Keratinocyte (primary cell): ENCODE measurements around the gene DDX41. TPM values are rescaled to one million over a fixed set of nuclear protein-coding genes. Genes with fewer than 3 reads are reported as not detected.

ENCODE experiments used
- DNase-seq: peaks from one replicate; pipeline ENCODE4 v3.0.0-alpha.2; 2011; ENCODE audit warnings: low read depth, missing footprints, low spot score
- FAIRE-seq: peaks from 2 replicates; lab custom pipeline; 2011; peaks lifted over from hg19 to GRCh38; lab: Jason Lieb, UNC
- H2AFZ ChIP-seq: 2 replicates; pipeline ENCODE4 v1.6.0; 2012; ENCODE audit warnings: low read length, control low read depth, inconsistent platforms; ENCODE audit not compliant: control insufficient read depth
- H3K27ac ChIP-seq: 2 replicates; pipeline ENCODE4 v1.5.1; 2011; ENCODE audit warnings: low read length; ENCODE audit not compliant: control insufficient read depth, insufficient read depth
- H3K27me3 ChIP-seq: 3 replicates; pipeline ENCODE4 v1.6.0; 2011; ENCODE audit warnings: low read length; ENCODE audit not compliant: control insufficient read depth, insufficient read depth; ENCODE audit errors: extremely low read depth
- H3K36me3 ChIP-seq, 2 experiments: 2 replicates in 1 of 2; 3 replicates in 1 of 2; pipeline ENCODE4 v1.5.1; 2011; ENCODE audit warnings: low read length in 2 of 2, mild to moderate bottlenecking in 1 of 2; ENCODE audit not compliant: control insufficient read depth in 2 of 2, insufficient read depth in 2 of 2; ENCODE audit errors: extremely low read depth in 1 of 2
- H3K4me1 ChIP-seq: 3 replicates; pipeline ENCODE4 v1.5.1; 2011; ENCODE audit warnings: low read length; ENCODE audit not compliant: control insufficient read depth, insufficient read depth; ENCODE audit errors: extremely low read depth
- H3K4me2 ChIP-seq: 3 replicates; pipeline ENCODE4 v1.6.0; 2011; ENCODE audit warnings: low read depth, low read length; ENCODE audit not compliant: control insufficient read depth, insufficient read depth; ENCODE audit errors: extremely low read depth
- H3K4me3 ChIP-seq, 3 experiments: fragments of 200-600 bp in 1 of 3; sonication (generic) in 1 of 3; 2 replicates in 2 of 3; 3 replicates in 1 of 3; pipeline ENCODE4 v1.5.1; 2011 to 2016; ENCODE audit warnings: low read length in 3 of 3, mild to moderate bottlenecking in 3 of 3, control low read depth in 2 of 3, inconsistent platforms in 1 of 3, low read depth in 1 of 3, mixed read lengths in 1 of 3, mixed run types in 1 of 3, moderate library complexity in 1 of 3; ENCODE audit not compliant: control insufficient read depth in 2 of 3, insufficient read depth in 2 of 3; ENCODE audit errors: extremely low read depth in 1 of 3
- H3K79me2 ChIP-seq: 2 replicates; pipeline ENCODE4 v1.6.0; 2012; ENCODE audit warnings: low read length; ENCODE audit not compliant: control insufficient read depth, insufficient read depth
- H3K9ac ChIP-seq: 3 replicates; pipeline ENCODE4 v1.6.0; 2011; ENCODE audit warnings: low read length; ENCODE audit not compliant: control insufficient read depth, insufficient read depth; ENCODE audit errors: extremely low read depth
- H3K9me1 ChIP-seq: 3 replicates; pipeline ENCODE4 v1.6.0; 2011; ENCODE audit warnings: low read length; ENCODE audit not compliant: control insufficient read depth, insufficient read depth; ENCODE audit errors: extremely low read depth
- H3K9me3 ChIP-seq: 2 replicates; pipeline ENCODE4 v1.5.1; 2012; ENCODE audit warnings: low read depth, low read length; ENCODE audit not compliant: control insufficient read depth
- H4K20me1 ChIP-seq: 3 replicates; pipeline ENCODE4 v1.6.0; 2011; ENCODE audit warnings: low read length; ENCODE audit not compliant: control insufficient read depth, insufficient read depth; ENCODE audit errors: extremely low read depth
- CTCF ChIP-seq, 3 experiments: IDR thresholded peaks in 1 of 3; conservative IDR thresholded peaks in 1 of 3; optimal IDR thresholded peaks in 1 of 3; 2 replicates in 2 of 3; 3 replicates in 1 of 3; pipeline versions ENCODE3 to v1.5.1; 2011; ENCODE audit warnings: low read length in 3 of 3, mild to moderate bottlenecking in 3 of 3, moderate library complexity in 2 of 3, control low read depth in 1 of 3, inconsistent platforms in 1 of 3; ENCODE audit not compliant: insufficient read depth in 2 of 3; ENCODE audit errors: extremely low read depth in 1 of 3
- EZH2 ChIP-seq: IDR thresholded peaks from one replicate; pipeline ENCODE4 v1.6.1; 2012; ENCODE audit warnings: inconsistent platforms, mild to moderate bottlenecking, low read length, moderate library complexity
- dilution Hi-C: fragments of 300-500 bp; cut with MboI; formaldehyde crosslinking; loops from one replicate; pipeline ENCODE4 v1.7.0; 2020; ENCODE audit warnings: low sequenced_read_pairs; ENCODE audit not compliant: extremely low pct_ligation_motif_present
- polyA plus RNA-seq, 5 experiments: library from polyadenylated mRNA; depleted of rRNA in 3 of 5; stranded (reverse) in 3 of 5; stranded (forward) in 1 of 5; unstranded in 1 of 5; fragments of >200 nt; gene quantifications; 1 replicate in 1 of 5; 2 replicates in 3 of 5; 3 replicates in 1 of 5; pipeline versions ENCODE4 v1.2.1 to v1.2.3, GENCODE V29; 2011 to 2012; ENCODE audit warnings: missing spikeins in 2 of 5, low read depth in 1 of 5, low replicate concordance in 1 of 5

The DDX41 gene
- polyA plus RNA-seq, 1 donor (not counting 4 experiments of a cell fraction or from before 2014, with no cell fraction given), result 71.3 TPM

GRCh38 chr5:177462021-177462670, 54.6 kb downstream of the DDX41 start:
- Histone ChIP-seq H3K79me2 (no peaks in the 10 kb centered on the region), H3K27me3 (no peaks in the 10 kb centered on the region), H3K4me3 (no peak overlapping the region), H3K9ac (no peak overlapping the region), H2AFZ (no peak overlapping the region), H3K4me2 (no peak overlapping the region), H3K9me3 (no peaks in the 10 kb centered on the region), H3K4me1 (no peaks in the 10 kb centered on the region), H3K36me3 (peaks cover 24 to 32% of the 10 kb centered on the region in 2 experiments), H3K27ac (no peak overlapping the region), H4K20me1 (peaks cover 1% of the 10 kb centered on the region), H3K9me1 (no peaks in the 10 kb centered on the region)
- no peak for FAIRE-seq
- no peak for DNase-seq
- dilution Hi-C loops, result no loop called here
- TF ChIP-seq EZH2 (no peak), CTCF (optimal IDR thresholded peaks at IDR 0.05 in 1 of 3, IDR thresholded peaks at IDR 0.05 in 1 of 3, conservative IDR thresholded peaks at IDR 0.05 in 1 of 3; ENCODE audit: extremely low read depth in 1 of 3, insufficient read depth in 2 of 3, low read length in 3 of 3) (no peak)

Other genes starting within 250 kb of the DDX41 start
- 20.0 to 40.1 TPM (median 22.4 TPM) in 3 replicates for gene RAB24, start 213.2 kb downstream of the DDX41 start, polyA plus RNA-seq
- gene PRELID1, start 213.2 kb downstream of the DDX41 start, polyA plus RNA-seq, result 245 to 280 TPM (median 248 TPM) in 3 replicates
- gene MXD3, start 205.1 kb downstream of the DDX41 start, polyA plus RNA-seq, result 0.69 to 1.2 TPM (median 0.97 TPM) in 3 replicates
- 105 to 147 TPM (median 146 TPM) in 3 replicates for gene LMAN2, start 165.3 kb downstream of the DDX41 start, polyA plus RNA-seq
- 8.6 to 10.6 TPM (median 9.3 TPM) in 3 replicates for gene RGS14, start 159.0 kb downstream of the DDX41 start, polyA plus RNA-seq
- 0.02 to 0.07 TPM (median 0.06 TPM) in 3 replicates for gene SLC34A1, start 132.5 kb downstream of the DDX41 start, polyA plus RNA-seq
- not detected in 3 replicates for gene PFN3, start 116.3 kb downstream of the DDX41 start, polyA plus RNA-seq
- gene F12, start 107.4 kb downstream of the DDX41 start, polyA plus RNA-seq, result 6.0 to 11.2 TPM (median 7.7 TPM) in 3 replicates
- 23.4 to 38.5 TPM (median 29.9 TPM) in 3 replicates for gene GRK6, start 90.3 kb downstream of the DDX41 start, polyA plus RNA-seq
- gene PRR7, start 70.1 kb downstream of the DDX41 start, polyA plus RNA-seq, result 1.1 to 4.7 TPM (median 4.3 TPM) in 3 replicates
- gene DBN1, start 43.3 kb downstream of the DDX41 start, polyA plus RNA-seq, result 57.2 to 73.4 TPM (median 59.4 TPM) in 3 replicates
- gene PDLIM7, start 19.4 kb downstream of the DDX41 start, polyA plus RNA-seq, result 48.5 to 83.6 TPM (median 60.5 TPM) in 3 replicates
- gene DOK3, start 7.1 kb downstream of the DDX41 start, polyA plus RNA-seq, result 1.5 to 3.6 TPM (median 1.7 TPM) in 3 replicates
- 21.9 to 43.6 TPM (median 27.5 TPM) in 3 replicates for gene FAM193B, start 37.6 kb upstream of the DDX41 start, polyA plus RNA-seq
- gene TMED9, start 75.2 kb upstream of the DDX41 start, polyA plus RNA-seq, result 247 to 341 TPM (median 276 TPM) in 3 replicates
- 15.7 to 34.9 TPM (median 19.6 TPM) in 3 replicates for gene B4GALT7, start 83.2 kb upstream of the DDX41 start, polyA plus RNA-seq